ENCODE results near the gene MAP7D2.

- TF ChIP-seq EP300 (IDR thresholded peaks at IDR 0.05; ENCODE audit: low read length) (no peak), MXI1 (IDR thresholded peaks at IDR 0.05; ENCODE audit: low read depth, low read length) (no peak), MYC (IDR thresholded peaks at IDR 0.05; ENCODE audit: low read depth, low read length) (no peak), MYC (CRISPR knock-in tag; IDR thresholded peaks at IDR 0.05; ENCODE audit: borderline replicate concordance, low read depth) (no peak), U2AF1 (optimal IDR thresholded peaks at IDR 0.05; ENCODE audit: low read depth, low read length) (no peak), ARNT (IDR thresholded peaks at IDR 0.05) (no peak), ESRRA (IDR thresholded peaks at IDR 0.05; ENCODE audit: borderline replicate concordance, low read depth) (no peak), CTCF (IDR thresholded peaks at IDR 0.05 in 2 of 3, conservative IDR thresholded peaks at IDR 0.05 in 1 of 3; ENCODE audit: insufficient read depth in 2 of 3, low read depth in 1 of 3, low read length in 3 of 3) (no peak), JUNB (CRISPR knock-in tag; conservative IDR thresholded peaks at IDR 0.05) (no peak), ERF (CRISPR knock-in tag; IDR thresholded peaks at IDR 0.05) (no peak), BRD9 (IDR thresholded peaks at IDR 0.05; ENCODE audit: low read depth, partially characterized antibody) (no peak), CEBPB (tag; IDR thresholded peaks at IDR 0.05) (no peak)
Observed at GRCh38 chrX:20080277-20080676, 36.4 kb downstream of the MAP7D2 start.
